ENCODE results near the gene NTRK1.

Gene NTRK1

DNA sequence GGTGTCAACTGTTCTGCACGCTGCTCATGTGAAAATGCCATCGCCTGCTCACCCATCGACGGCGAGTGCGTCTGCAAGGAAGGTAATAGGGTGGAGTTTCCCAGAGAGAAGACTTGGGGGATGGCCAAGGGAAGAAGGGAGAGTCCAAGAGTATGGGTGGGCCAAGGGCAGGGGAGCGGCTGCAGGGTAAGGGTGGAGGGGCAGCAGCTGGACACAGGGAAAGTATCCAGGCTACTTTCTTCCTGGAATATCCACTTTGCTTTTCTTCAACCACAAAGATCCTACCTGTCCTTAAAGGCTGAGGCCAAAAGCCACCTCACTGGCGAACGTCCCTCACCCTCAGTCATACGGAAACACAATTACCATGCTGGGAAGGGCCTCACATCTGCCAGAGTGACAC is 48.3 kb downstream of the NTRK1 start:
- no peak overlapping the region for H3K4me3 ChIP-seq (ENCODE audit: low read depth, low read length)
- TF ChIP-seq KLF10 (tag by site-specific recombination; IDR thresholded peaks at IDR 0.05) (no peak), ZSCAN30 (tag by site-specific recombination; IDR thresholded peaks at IDR 0.05) (no peak)
- TF ChIP-seq, protein P1, sequence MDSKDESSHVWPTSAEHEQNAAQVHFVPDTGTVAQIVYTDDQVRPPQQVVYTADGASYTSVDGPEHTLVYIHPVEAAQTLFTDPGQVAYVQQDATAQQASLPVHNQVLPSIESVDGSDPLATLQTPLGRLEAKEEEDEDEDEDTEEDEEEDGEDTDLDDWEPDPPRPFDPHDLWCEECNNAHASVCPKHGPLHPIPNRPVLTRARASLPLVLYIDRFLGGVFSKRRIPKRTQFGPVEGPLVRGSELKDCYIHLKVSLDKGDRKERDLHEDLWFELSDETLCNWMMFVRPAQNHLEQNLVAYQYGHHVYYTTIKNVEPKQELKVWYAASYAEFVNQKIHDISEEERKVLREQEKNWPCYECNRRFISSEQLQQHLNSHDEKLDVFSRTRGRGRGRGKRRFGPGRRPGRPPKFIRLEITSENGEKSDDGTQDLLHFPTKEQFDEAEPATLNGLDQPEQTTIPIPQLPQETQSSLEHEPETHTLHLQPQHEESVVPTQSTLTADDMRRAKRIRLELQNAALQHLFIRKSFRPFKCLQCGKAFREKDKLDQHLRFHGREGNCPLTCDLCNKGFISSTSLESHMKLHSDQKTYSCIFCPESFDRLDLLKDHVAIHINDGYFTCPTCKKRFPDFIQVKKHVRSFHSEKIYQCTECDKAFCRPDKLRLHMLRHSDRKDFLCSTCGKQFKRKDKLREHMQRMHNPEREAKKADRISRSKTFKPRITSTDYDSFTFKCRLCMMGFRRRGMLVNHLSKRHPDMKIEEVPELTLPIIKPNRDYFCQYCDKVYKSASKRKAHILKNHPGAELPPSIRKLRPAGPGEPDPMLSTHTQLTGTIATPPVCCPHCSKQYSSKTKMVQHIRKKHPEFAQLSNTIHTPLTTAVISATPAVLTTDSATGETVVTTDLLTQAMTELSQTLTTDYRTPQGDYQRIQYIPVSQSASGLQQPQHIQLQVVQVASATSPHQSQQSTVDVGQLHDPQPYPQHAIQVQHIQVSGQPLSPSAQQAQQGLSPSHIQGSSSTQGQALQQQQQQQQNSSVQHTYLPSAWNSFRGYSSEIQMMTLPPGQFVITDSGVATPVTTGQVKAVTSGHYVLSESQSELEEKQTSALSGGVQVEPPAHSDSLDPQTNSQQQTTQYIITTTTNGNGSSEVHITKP (tag by site-specific recombination; IDR thresholded peaks at IDR 0.05): peak; percentile 53; the same call in 1 of the 2 replicates
- TF ChIP-seq, protein P2, sequence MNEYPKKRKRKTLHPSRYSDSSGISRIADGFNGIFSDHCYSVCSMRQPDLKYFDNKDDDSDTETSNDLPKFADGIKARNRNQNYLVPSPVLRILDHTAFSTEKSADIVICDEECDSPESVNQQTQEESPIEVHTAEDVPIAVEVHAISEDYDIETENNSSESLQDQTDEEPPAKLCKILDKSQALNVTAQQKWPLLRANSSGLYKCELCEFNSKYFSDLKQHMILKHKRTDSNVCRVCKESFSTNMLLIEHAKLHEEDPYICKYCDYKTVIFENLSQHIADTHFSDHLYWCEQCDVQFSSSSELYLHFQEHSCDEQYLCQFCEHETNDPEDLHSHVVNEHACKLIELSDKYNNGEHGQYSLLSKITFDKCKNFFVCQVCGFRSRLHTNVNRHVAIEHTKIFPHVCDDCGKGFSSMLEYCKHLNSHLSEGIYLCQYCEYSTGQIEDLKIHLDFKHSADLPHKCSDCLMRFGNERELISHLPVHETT (tag by site-specific recombination; IDR thresholded peaks at IDR 0.05): no peak
- H3K4me1 ChIP-seq (ENCODE audit: control insufficient read depth, insufficient read depth, low read length): no peaks in the 10 kb centered on the region
- H3K9me3 ChIP-seq (ENCODE audit: control insufficient read depth, insufficient read depth, low read depth, low read length): no peaks in the 10 kb centered on the region
- POLR2A ChIA-PET: no interaction called here
- CTCF ChIA-PET: interaction anchor here (0.6 to 5.6 kb wide), 7 partner anchors 12 to 165 kb away, joined by 3 to 49 read pairs (median 5); partner anchors contain the start of genes LRRC71 and NTRK1
- H3K27ac ChIP-seq (ENCODE audit: extremely low read depth, low read depth, low read length): no peak overlapping the region
- H3K36me3 ChIP-seq (ENCODE audit: control insufficient read depth in 2 of 2, insufficient read depth in 1 of 2, low read length in 2 of 2): no peaks in the 10 kb centered on the region

DNA sequence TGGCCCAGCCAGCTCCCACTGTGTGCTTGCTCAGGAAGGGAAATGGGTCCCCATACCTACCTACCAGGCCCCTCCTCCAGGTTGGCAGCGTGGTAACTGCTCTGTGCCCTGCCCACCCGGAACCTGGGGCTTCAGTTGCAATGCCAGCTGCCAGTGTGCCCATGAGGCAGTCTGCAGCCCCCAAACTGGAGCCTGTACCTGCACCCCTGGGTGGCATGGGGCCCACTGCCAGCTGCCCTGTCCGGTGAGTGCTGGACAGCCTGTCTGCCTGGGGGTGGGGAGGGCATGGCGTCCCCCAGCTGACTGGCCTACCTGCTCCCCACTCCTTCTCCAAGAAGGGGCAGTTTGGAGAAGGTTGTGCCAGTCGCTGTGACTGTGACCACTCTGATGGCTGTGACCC is 49.0 kb downstream of the NTRK1 start:
- no peak overlapping the region for H3K4me3 ChIP-seq (ENCODE audit: low read depth, low read length)
- no peak overlapping the region for H3K27ac ChIP-seq (ENCODE audit: extremely low read depth, low read depth, low read length)
- POLR2A ChIA-PET: no interaction called here
- TF ChIP-seq GLIS2 (tag by site-specific recombination; IDR thresholded peaks at IDR 0.05) (no peak), ZBTB1 (tag by site-specific recombination; IDR thresholded peaks at IDR 0.05) (no peak), SP3 (tag by site-specific recombination; IDR thresholded peaks at IDR 0.05) (no peak)
- TF ChIP-seq, protein P3, sequence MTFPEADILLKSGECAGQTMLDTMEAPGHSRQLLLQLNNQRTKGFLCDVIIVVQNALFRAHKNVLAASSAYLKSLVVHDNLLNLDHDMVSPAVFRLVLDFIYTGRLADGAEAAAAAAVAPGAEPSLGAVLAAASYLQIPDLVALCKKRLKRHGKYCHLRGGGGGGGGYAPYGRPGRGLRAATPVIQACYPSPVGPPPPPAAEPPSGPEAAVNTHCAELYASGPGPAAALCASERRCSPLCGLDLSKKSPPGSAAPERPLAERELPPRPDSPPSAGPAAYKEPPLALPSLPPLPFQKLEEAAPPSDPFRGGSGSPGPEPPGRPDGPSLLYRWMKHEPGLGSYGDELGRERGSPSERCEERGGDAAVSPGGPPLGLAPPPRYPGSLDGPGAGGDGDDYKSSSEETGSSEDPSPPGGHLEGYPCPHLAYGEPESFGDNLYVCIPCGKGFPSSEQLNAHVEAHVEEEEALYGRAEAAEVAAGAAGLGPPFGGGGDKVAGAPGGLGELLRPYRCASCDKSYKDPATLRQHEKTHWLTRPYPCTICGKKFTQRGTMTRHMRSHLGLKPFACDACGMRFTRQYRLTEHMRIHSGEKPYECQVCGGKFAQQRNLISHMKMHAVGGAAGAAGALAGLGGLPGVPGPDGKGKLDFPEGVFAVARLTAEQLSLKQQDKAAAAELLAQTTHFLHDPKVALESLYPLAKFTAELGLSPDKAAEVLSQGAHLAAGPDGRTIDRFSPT (tag by site-specific recombination; IDR thresholded peaks at IDR 0.05): peak; percentile 41; the same call in 1 of the 2 replicates
- H3K9me3 ChIP-seq (ENCODE audit: control insufficient read depth, insufficient read depth, low read depth, low read length): no peaks in the 10 kb centered on the region
- no peaks in the 10 kb centered on the region for H3K4me1 ChIP-seq (ENCODE audit: control insufficient read depth, insufficient read depth, low read length)
- H3K36me3 ChIP-seq (ENCODE audit: control insufficient read depth in 2 of 2, insufficient read depth in 1 of 2, low read length in 2 of 2): no peaks in the 10 kb centered on the region
- CTCF ChIA-PET: interaction anchor here (0.6 to 5.6 kb wide), 11 partner anchors 10 to 165 kb away, joined by 3 to 49 read pairs (median 5); partner anchors contain the start of genes LRRC71 and NTRK1

DNA sequence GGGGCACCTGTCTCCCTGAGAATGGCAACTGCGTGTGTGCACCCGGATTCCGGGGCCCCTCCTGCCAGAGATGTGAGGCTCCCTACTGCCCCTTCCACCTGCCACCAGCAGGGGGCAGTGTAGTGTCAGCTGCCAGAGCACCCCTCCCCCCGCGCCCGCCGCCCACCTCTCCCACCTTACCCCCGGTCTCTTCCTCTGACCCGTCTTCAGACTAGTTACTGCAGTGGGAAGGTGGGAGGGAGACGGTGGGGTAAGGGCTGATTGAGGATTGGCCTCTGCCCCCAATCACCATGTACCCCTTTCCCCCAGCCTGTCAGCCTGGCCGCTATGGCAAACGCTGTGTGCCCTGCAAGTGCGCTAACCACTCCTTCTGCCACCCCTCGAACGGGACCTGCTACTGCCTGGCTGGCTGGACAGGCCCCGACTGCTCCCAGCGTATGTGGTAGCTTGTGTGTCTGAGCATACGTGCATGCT is 49.7 kb downstream of the NTRK1 start:
- CTCF ChIA-PET: interaction anchor here (0.7 to 5.6 kb wide), 19 partner anchors 9 to 252 kb away, joined by 3 to 49 read pairs (median 5); partner anchors contain the start of gene LRRC71
- Histone ChIP-seq H3K27ac (ENCODE audit: extremely low read depth, low read depth, low read length) (no peak overlapping the region), H3K4me1 (ENCODE audit: control insufficient read depth, insufficient read depth, low read length) (no peaks in the 10 kb centered on the region), H3K36me3 (ENCODE audit: control insufficient read depth in 2 of 2, insufficient read depth in 1 of 2, low read length in 2 of 2) (no peaks in the 10 kb centered on the region), H3K4me3 (ENCODE audit: low read depth, low read length) (no peak overlapping the region), H3K9me3 (ENCODE audit: control insufficient read depth, insufficient read depth, low read depth, low read length) (no peaks in the 10 kb centered on the region)
- POLR2A ChIA-PET: no interaction called here
- TF ChIP-seq ZNF514 (tag by site-specific recombination; IDR thresholded peaks at IDR 0.05): no peak
- no peak for TF ChIP-seq SCRT1 (tag by site-specific recombination; IDR thresholded peaks at IDR 0.05; ENCODE audit: borderline replicate concordance)
- TF ChIP-seq, protein P4, sequence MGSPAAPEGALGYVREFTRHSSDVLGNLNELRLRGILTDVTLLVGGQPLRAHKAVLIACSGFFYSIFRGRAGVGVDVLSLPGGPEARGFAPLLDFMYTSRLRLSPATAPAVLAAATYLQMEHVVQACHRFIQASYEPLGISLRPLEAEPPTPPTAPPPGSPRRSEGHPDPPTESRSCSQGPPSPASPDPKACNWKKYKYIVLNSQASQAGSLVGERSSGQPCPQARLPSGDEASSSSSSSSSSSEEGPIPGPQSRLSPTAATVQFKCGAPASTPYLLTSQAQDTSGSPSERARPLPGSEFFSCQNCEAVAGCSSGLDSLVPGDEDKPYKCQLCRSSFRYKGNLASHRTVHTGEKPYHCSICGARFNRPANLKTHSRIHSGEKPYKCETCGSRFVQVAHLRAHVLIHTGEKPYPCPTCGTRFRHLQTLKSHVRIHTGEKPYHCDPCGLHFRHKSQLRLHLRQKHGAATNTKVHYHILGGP (tag by site-specific recombination; IDR thresholded peaks at IDR 0.05): no peak
- no peak for TF ChIP-seq ZNF843 (tag by site-specific recombination; IDR thresholded peaks at IDR 0.05)
- TF ChIP-seq, protein P5, sequence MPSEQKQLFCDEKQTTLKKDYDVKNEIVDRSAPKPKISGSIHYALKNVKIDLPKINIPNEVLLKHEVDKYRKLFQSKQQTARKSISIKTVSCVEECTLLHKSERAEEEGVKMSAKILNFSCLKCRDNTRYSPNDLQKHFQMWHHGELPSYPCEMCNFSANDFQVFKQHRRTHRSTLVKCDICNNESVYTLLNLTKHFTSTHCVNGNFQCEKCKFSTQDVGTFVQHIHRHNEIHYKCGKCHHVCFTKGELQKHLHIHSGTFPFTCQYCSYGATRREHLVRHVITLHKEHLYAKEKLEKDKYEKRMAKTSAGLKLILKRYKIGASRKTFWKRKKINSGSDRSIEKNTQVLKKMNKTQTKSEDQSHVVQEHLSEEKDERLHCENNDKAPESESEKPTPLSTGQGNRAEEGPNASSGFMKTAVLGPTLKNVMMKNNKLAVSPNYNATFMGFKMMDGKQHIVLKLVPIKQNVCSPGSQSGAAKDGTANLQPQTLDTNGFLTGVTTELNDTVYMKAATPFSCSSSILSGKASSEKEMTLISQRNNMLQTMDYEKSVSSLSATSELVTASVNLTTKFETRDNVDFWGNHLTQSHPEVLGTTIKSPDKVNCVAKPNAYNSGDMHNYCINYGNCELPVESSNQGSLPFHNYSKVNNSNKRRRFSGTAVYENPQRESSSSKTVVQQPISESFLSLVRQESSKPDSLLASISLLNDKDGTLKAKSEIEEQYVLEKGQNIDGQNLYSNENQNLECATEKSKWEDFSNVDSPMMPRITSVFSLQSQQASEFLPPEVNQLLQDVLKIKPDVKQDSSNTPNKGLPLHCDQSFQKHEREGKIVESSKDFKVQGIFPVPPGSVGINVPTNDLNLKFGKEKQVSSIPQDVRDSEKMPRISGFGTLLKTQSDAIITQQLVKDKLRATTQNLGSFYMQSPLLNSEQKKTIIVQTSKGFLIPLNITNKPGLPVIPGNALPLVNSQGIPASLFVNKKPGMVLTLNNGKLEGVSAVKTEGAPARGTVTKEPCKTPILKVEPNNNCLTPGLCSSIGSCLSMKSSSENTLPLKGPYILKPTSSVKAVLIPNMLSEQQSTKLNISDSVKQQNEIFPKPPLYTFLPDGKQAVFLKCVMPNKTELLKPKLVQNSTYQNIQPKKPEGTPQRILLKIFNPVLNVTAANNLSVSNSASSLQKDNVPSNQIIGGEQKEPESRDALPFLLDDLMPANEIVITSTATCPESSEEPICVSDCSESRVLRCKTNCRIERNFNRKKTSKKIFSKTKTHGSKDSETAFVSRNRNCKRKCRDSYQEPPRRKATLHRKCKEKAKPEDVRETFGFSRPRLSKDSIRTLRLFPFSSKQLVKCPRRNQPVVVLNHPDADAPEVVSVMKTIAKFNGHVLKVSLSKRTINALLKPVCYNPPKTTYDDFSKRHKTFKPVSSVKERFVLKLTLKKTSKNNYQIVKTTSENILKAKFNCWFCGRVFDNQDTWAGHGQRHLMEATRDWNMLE (tag by site-specific recombination; conservative IDR thresholded peaks at IDR 0.05; ENCODE audit: low read depth): no peak
- TF ChIP-seq, protein P6, sequence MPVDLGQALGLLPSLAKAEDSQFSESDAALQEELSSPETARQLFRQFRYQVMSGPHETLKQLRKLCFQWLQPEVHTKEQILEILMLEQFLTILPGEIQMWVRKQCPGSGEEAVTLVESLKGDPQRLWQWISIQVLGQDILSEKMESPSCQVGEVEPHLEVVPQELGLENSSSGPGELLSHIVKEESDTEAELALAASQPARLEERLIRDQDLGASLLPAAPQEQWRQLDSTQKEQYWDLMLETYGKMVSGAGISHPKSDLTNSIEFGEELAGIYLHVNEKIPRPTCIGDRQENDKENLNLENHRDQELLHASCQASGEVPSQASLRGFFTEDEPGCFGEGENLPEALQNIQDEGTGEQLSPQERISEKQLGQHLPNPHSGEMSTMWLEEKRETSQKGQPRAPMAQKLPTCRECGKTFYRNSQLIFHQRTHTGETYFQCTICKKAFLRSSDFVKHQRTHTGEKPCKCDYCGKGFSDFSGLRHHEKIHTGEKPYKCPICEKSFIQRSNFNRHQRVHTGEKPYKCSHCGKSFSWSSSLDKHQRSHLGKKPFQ (tag by site-specific recombination; IDR thresholded peaks at IDR 0.05): no peak

Data from HEK293 (cell line).